GM21423 (cell line): ENCODE results near the gene NR3C2.
"Not testable (repeated sequence)": the region's sequence is repeated elsewhere in the genome, so short reads cannot be mapped to it uniquely, and the experiment has no call there.

ENCODE experiments used
- ATAC-seq: cut with Tn5 transposase; IDR thresholded peaks from one replicate; pipeline ENCODE4 v1.9.1; 2021; ENCODE audit warnings: mild to moderate bottlenecking, moderate library complexity; ENCODE audit not compliant: unreplicated experiment

Gene NR3C2

DNA sequence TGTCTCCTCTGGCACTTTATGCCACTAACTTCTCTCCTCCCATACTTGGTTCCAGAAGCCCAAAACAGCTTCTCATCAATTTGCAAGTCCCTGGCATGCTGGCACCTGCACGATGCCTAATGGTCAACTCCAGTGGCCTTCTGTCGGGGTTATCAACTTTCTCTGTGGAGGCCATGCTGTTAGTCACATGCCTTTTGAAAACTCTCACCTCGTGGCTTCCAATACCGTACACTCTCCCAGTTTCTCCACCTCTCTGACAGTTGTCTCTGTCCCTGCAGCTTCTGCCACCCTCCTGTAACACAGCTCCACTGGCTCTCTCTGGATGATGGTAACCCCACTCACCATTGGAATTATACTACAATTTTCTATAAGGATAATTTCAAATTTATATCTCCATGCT, 324.0 kb downstream of the NR3C2 start:
- ATAC-seq, result no peak

DNA sequence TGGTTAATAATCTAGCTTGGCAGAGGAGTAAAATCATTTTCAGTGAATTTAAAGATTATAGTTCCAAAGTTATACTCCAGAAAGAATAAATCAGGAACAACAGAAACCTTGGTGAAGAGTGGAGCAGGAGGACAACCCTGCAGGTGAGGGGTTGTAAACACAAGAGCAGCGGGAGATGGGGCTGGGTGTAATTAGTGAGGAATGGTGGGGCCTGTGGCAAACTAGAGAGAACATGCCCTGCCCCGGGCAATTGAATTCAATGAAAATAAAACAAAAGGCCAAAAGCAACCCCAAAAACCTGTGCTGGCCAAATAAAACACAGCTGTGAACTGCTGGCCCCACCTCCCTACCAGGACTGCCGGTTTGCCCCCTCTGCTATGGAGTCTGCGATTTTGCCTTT, 325.2 kb downstream of the NR3C2 start:
- ATAC-seq, result no peak

DNA sequence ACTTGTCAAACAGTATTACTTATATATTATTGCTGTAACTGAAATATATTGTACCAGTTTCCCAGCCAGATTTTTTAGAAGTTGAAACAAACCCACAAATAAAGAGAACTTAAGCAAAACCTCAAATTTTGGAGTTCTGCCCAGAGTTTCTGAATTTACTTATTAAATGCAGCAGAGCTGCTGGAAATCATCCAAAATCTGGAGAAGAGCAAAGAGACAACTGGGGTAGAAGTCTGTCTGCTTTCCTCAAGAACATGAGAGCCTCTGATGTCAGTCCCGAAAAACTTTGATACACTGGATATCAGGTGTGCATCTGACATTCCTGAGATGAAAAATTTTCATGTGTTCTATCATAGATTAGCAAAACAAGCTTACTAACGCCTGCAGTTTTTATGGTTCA, 325.9 kb downstream of the NR3C2 start:
- no peak for ATAC-seq

DNA sequence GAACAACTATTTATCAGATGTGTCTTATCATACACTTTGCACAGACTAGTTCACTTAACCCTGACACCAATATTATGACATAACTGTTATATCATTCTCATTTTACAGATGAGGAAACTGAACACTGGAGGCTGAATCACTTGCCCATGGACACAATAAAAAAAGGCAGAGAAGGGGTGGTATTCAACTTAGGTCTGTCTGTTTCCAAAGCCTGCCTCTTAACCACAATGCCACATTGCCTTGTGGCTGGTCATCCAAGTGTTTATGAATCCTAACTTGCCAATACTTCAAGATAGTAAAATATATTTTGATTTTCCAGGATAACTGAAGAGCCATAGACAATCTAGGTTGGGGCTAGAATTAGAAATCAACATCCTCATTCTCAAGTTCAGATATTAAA, 327.8 kb downstream of the NR3C2 start:
- ATAC-seq, result no peak

DNA sequence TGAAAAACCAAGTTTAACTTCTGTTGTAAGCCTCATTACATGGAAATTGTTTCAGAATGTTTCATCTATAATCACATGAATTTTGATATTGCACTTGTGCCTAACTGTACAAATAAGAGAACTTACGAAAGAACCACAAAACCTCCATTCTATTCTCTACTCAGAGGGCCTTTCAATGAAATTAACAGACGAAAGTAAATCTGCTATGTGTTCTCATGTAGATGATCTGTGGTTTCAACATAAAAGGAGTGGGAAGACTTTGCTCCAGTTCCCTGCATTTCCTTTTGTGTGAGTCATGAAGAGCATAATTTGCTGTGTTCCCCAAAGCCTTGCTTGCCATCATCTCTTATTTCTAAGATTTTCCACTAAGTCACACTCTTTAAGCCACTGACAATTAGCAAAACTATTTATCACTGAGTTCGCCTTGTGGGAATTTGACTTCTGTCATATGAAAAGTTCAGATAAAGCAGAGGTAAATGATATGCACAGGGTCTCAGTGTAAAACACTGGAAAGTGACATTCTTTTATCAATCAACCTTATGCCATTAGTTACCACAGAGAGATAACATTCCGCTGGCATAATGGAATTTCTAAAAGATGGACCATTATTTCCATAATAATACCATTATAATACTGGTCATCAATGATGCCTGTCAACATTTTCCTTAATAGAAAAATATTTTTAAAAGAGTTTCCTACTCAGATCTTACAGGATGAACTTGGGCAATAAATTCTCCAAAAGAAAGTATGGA, 329.8 kb downstream of the NR3C2 start:
- ATAC-seq, result no peak

DNA sequence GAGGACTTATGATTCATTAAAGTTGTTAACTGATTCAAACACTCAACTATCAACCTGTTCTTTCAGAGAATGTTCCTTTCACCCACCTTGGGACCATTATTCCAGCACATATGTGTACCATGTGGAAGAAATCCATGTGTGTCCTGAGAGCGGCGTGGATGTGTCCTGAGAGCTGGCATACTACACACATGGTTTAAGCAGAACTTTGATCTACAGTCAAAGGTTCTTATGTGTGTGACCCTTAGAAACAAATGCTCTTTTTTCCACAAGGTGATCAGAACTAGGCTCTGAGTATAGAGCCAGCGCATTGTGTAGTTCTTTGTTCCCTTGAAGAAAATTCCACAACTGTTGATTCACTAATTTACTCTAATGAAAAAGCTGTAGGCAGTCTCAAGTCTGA, 332.0 kb downstream of the NR3C2 start:
- no peak for ATAC-seq

DNA sequence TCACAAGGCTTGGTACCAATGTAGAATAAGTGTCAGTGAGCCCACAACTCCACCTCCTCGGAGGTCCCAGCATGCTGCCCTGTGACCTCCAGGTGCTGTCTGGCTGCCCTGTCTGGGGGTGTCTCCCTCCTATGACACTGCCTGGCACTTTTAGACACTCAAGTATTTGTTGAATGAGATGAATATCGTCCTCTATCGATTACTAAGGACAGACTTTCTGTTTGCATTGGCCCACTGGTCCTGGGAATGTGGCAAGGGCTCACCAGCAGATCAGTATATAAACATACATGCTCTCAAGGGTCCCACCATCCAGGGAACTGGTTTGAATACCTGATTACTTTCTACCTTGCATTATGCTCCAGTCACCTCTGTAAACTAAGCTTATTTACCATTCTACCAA, 333.0 kb downstream of the NR3C2 start:
- ATAC-seq, result no peak

DNA sequence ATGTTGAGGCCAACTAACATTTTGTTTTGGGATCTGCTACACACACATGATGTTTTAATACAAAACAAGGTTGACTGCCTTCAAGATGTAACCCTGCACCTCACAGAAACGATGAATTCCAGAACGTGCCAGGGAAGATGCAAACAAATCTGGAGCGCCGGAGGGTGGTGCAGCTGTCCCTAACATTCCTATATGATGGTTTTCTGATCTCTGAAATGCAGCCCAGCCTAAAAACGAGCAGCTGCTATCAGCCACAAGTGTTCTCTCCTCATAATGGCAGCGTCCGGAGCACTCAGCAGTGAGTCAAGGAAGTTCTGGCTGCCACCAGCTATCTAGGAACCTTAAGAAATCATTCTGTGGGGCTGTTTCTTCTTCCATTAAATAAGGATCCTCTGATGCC, 333.4 kb downstream of the NR3C2 start:
- no peak for ATAC-seq

DNA sequence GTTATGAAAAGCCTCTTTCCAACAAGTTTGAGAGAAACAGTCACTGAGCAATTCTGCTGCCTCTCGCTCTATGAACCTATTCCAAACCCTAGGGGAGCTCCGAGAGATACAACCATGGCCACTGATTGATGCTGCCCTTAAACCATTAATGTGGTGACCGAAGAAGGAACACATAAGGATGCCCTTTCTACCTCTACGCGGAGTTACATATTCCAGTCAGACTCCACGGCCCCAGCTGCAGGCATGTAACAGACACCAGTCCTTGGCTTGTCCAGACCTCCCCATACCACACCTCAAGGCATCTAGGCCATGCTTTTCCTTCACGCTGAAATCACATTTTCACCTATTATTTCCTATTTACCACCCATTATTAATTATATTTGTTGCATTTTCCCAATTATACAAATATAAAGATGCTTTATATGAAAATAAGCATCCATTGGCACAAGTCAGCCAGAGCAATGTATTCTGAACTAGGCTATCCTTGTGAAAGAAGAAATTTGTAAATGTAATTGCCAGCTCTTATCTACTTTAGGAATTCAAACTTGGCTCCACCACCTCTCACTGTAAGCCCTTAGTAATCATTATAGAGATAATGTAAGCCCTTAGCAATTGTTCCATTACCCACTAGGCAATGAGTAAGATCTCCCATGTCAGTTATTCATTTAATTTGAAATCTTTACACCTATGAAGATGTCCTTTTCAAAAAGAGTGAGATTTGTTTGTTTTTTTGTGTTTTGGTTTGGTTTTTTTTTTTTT, 338.4 kb downstream of the NR3C2 start:
- ATAC-seq, result no peak

DNA sequence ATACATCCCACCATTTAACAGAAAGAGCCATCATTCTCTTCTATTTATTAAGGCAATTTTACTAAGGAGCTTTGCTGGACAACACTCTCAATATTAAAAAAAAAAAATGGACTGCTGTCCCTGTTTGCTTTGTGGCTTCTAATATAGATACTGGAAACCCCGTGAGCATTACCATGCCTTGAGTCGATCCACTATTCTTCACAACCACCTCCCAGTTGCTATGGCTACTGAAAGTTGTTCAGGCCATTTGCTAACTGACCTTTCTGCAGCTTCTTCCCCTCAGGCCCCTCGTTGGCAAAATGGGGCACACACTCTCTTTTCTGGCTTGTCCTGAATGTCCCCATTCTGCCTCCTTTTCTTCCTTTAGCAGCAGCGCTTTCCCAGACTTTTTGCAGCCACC, 340.4 kb downstream of the NR3C2 start:
- no peak for ATAC-seq

DNA sequence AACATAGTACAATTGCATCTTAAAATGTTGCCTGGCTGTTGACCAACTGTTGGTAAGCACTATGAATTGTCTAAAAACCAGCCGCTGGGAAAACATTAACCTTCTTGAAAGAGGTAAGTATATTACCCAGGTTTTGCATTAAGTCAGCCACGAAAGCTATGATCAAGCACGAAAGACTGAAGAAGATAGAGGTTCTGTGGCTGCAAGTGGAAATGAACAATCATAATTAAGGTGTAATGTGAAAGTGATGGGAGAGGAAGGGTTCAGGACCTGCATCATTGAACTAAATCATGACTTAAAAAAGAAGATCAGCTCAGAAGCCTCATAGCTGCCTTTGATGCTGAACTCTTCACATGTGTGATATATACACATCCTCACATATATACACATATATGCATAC, 341.0 kb downstream of the NR3C2 start:
- no peak for ATAC-seq

DNA sequence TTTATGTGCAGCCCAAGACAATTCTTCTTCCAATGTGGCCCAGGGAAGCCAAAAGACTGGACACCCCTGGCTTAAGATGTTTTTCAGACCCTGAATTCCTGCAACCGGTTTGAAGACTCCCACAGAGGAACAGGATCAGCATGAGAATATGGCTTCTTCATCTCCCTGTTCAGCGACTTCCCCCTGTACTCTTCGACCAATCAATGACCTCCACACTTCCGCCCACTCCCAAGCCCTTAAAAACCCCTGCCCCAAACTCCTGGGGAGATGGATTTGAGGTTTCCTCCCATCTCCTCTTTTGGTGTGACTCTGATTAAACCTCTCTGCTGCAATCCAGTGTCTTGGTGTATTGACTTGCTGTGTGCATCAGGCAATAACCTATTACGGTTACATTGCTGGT, 344.4 kb downstream of the NR3C2 start:
- ATAC-seq, result no peak

DNA sequence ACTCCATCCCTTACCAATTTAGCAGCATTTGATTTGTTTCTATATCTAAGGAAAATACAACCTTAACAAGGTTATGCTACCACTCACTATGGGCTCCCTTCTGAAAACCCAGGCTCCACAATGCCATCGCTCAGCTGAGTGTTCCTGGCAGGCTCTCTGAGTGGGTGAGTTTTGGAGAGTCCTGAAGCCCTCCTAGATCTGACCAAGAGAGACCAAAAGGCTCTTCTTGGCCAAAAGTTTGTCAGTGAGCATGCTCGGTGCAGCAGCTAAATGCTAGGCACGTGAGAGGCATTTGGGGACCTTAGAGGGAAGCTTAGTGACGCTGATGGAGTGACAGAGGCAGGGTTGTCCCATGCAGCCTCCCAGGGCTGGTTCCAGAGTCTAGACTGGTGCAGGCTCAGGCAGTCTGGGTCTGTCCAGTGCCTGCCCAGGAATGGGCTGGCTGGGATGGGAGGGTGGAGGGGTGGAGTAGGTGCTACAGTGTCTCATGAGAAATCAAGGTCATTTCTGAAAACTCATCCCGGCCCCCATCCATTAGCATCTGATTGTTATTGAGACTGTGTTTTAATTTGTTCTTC, 346.8 kb downstream of the NR3C2 start:
- ATAC-seq, result no peak

DNA sequence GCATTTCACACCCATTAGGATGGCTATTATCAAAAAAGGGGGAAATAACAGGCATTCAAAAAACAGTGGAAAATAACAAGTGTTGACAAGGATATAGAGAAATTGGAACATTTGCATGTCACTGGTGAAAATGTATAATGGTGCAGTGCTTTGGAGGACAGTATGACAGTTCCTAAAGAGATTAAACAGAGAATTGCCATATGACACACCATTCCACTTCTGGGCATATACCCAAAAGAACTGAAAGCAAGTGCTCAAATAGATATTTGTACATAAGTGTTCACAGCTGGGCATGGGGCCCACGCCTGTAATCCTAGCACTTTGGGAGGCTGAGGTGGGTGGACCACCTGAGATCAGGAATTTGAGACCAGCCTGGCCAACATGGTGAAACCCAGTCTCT, 348.1 kb downstream of the NR3C2 start:
- ATAC-seq, result no peak

DNA sequence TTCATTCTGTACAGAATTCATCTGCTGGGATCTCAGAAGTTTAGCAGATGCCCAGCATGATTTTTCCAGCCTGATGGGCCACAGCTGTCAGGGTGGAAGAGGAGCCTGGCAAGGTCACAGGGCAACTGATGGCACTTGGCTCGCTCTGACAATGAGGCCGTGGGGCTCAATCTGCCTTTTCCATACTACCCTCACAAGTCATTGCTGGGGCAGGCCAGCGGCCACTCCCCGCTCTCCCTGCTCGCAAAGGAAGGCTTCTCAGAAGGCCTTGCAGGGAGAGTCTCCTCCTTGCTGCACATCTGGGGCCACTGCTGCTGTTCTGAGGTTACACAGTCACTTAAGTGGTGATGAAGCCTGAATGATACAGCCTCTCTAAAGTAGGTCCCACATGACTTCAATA, 349.1 kb downstream of the NR3C2 start:
- ATAC-seq, result no peak

DNA sequence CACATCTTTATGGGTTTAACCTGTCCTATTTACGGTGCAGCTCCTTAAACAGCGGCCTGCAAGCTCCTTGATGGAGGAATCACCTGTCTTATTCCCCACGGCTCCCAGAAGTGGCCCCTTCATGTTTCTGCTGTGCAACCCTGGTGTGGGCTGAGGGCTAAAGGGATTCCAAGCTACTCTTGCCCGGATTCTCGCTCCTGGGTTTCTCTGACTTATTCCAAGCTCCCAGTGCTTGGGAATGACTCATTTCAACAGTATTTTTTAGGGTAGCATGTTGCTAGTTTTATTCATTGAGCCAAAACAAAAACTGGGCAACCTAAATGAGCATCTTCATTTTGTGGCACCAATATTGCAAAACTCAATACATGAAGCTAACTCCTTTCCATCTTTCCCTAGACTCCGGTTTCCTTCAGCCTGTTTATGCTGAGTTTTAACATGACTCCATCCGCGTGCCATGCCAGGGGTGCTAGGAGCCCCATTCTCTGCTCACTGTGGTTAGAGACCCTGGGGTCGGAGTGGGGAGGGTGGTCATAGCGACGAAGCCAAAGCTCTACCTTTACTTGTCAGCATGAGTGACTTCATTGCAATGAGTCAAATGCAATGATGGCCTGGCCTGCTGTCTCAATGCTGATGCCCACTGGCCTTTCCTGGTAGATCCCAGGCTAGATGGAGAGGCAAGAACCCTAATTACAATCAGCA, 349.7 kb downstream of the NR3C2 start:
- ATAC-seq, result no peak

DNA sequence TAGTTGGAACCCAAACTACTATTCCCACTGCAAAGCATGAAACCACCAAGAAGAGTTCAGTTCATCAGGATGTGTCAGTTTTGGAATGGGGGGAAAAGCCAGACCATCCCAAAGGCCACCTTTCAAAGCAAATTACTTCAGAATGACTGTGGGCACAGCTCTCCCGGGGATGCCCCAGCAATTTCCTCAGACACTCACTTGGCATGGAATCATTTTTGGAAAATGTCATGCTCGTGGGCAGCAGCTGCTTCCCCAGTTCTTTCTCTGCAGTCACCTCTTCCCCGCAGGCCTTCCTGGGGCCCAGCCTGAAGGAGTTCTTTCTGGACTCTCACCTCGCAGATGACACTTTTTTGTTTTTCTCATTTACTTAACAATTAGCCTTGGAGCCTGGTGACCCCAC, 350.3 kb downstream of the NR3C2 start:
- ATAC-seq, result no peak

DNA sequence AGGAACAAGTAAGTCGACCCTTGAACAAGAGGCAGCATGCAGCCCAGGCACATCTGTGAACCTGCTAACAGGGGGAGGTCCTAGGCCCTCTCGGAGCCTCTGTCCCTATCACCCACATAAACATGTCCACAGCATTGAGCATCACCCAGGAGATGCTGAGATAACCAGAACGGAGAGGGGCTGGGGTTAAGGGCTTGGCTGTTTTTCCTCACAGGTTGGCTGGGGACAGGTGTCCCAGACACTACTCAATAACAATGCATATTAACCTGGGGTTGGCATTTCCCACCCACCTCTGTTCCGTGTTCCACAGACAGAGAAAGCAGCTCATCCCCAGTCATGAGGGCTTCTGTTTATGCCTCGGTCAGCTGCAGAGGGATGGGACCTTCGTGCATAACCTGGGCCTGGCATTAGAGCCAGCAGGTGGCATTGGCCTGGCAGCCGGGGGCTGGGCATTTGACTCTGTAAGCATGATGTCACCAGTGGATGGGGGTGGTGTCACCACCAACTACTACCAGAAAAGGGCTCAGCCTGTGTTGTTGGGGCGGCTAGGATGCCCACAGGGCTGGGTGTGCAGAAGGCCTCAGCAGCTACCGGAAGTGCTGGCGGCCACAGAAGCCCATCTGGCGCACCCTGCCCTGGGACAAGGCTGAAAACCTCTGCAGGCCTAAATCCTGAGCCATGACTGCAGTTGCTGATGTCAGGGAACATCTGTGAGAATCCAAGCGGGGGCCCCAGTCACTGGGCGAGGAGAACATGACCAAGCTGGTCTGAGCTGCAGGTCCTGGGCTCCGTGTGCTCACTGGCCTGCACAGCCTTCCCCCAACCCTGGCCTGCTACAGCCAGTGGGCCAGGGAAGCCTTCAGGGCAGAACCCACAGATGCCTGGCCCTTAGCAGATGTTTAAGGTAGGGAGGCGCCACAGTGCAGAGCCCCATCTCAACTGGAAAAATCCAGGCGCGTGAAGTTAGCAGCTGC, 351.4 kb downstream of the NR3C2 start:
- ATAC-seq, result no peak

DNA sequence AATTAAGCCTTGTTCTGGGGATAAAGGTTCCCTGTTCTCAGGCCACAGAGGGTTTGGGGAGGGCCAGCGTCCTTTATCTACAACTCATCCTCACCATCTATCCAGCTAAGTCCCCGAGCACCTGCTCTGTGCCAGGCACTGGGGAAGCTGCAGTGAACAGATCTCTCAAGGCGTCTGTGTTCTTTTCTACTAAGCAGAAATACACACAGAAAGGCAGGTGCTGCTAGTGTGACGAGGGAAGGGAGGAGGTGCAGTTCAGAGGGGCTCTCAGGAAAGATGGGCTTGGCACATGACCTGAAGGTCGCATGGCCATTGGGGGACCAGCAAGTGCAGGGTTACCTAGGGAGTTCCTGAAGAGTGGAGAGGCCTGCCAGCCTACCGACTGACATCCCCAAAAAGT, 352.2 kb downstream of the NR3C2 start:
- no peak for ATAC-seq

DNA sequence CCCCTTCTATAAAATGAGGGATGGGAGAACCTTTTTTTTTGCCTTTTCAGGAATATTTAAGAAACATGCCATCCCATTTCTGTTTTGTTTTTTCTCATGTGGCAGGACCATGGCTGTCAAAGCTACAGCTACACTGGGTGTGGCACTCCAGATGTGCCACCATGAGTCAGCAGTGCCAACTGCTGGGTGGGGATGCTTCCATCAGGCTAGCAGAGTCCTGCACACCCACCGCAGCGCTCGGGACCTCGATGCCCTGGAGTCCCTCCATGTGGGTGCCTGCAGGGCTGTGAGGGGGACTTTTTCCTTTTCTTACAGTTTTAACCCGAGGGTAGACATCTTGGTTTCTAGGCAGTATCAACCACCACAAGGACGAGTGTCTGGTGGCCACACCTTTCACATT, 352.6 kb downstream of the NR3C2 start:
- no peak for ATAC-seq

DNA sequence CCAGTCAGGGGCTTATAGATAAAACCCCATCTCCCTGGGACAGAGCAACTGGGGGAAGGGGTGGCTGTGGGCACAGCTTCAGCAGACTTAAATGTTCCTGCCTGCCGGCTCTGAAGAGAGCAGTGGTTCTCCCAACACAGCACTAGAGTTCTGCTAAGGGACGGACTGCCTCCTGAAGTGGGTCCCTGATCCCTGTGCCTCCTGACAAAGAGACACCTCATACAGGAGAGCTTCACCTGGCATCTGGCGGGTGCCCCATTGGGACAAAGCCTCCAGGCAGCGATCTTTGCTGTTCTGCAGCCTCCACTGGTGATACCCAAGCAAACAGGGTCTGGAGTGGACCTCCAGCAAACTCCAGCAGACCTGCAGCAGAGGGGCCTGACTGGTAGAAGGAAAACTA, 359.1 kb downstream of the NR3C2 start:
- ATAC-seq, result not testable (repeated sequence)
